OCI-LY1 (cell line): ENCODE measurements around the gene TMEM229B.

Experiments used
- EZH2 ChIP-seq: fragments of 200-600 bp; sonication (generic), shearing (Covaris generic); IDR thresholded peaks from 2 replicates; pipeline ENCODE4 v1.8.0; 2017; ENCODE audit warnings: borderline replicate concordance, mixed run types, mild to moderate bottlenecking, antibody characterized with exemption, low read length, moderate library complexity, mixed read lengths
- TF ChIP-seq, protein P1 (sequence below): fragments of 200-600 bp; sonication (generic), shearing (Covaris generic); IDR thresholded peaks from 2 replicates; pipeline ENCODE4 v1.5.1; 2017; ENCODE audit warnings: mild to moderate bottlenecking, antibody characterized with exemption, low read length, moderate library complexity, mixed read lengths

DNA sequence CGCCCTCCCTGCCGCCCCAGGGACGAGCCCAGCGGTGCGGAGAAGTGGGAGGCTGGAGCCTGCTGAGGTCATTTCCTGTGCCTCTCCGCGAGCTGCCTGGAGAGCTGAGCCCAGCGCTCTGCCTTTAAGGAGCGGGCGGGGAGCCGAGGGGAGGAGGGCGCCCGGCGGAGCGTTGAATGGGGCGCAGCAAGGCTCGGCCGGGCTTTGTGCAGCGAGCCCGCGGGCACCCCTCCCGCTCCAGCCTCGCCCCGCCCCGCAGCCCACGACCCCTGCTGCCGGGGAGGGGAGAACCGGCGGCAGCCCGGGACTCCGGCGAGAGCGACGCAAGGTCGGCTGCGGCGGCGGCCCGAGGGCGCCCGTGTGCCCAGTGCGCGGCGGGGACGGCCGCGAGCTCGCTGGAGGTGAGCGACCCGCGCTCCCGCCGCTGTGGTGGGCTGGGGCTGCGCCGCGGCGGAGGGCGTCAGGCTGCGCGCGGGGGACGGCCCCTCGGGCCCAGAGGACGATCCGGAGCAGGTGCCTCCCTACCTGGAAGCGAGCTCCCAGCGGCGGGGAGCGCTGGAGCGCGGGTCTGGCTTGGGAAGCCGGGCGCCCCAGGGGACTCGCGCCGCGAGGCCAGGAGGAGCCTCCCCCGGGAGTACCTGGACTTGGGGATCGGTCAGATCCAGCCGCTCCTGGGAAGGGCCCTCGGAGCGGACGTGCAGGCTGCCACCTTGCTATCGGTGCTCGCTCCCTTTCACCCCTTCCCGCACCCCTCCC lies 44.7 kb upstream of the TMEM229B start, which contains the start of gene PLEKHH1:
- TF ChIP-seq, protein P1, sequence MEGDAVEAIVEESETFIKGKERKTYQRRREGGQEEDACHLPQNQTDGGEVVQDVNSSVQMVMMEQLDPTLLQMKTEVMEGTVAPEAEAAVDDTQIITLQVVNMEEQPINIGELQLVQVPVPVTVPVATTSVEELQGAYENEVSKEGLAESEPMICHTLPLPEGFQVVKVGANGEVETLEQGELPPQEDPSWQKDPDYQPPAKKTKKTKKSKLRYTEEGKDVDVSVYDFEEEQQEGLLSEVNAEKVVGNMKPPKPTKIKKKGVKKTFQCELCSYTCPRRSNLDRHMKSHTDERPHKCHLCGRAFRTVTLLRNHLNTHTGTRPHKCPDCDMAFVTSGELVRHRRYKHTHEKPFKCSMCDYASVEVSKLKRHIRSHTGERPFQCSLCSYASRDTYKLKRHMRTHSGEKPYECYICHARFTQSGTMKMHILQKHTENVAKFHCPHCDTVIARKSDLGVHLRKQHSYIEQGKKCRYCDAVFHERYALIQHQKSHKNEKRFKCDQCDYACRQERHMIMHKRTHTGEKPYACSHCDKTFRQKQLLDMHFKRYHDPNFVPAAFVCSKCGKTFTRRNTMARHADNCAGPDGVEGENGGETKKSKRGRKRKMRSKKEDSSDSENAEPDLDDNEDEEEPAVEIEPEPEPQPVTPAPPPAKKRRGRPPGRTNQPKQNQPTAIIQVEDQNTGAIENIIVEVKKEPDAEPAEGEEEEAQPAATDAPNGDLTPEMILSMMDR: no peak
- TF ChIP-seq EZH2: no peak
